Psoas muscle (tissue), 8 donors: ENCODE results near the gene HYDIN. TPM values are rescaled to one million over a fixed set of nuclear protein-coding genes. Genes with fewer than 3 reads are reported as not detected.

Experiments
- ATAC-seq, 4 donors: fragments of 200-7000 bp; cut with Tn5 transposase; one replicate each; pipeline ENCODE4 v1.9.1; 2020; ENCODE audit warnings: moderate library complexity in 3 of 4, mild to moderate bottlenecking in 2 of 4
- DNase-seq, 2 donors: peaks; one replicate each; pipeline ENCODE4 v3.0.0-alpha.2; 2020
- H3K27ac ChIP-seq: fragments of 200-600 bp; one replicate; pipeline ENCODE4 v1.8.0; 2022
- H3K27me3 ChIP-seq, 3 donors: fragments of 200-600 bp in 1 of 3; one replicate each; pipeline versions ENCODE4 v1.6.1 to v1.8.0; 2013 to 2022; ENCODE audit warnings: low read length in 2 of 3, mild to moderate bottlenecking in 2 of 3, moderate library complexity in 1 of 3; ENCODE audit not compliant: insufficient read depth in 3 of 3
- H3K36me3 ChIP-seq, 2 donors: fragments of 200-600 bp in 1 of 2; one replicate each; pipeline versions ENCODE4 v1.6.1 to v1.8.0; 2013 to 2022; ENCODE audit warnings: low read depth in 1 of 2, mild to moderate bottlenecking in 1 of 2, moderate library complexity in 1 of 2; ENCODE audit not compliant: insufficient read depth in 1 of 2
- H3K4me1 ChIP-seq: fragments of 200-600 bp; one replicate; pipeline ENCODE4 v1.8.0; 2022
- H3K4me3 ChIP-seq: fragments of 200-600 bp; one replicate; pipeline ENCODE4 v1.8.0; 2022; ENCODE audit warnings: mild to moderate bottlenecking
- H3K9me3 ChIP-seq: fragments of 200-600 bp; one replicate; pipeline ENCODE4 v1.8.0; 2022
- CTCF ChIP-seq: fragments of 200-600 bp; IDR thresholded peaks from one replicate; pipeline ENCODE4 v1.8.0; 2022; ENCODE audit warnings: antibody characterized with exemption
- WGBS, 3 donors: extraction: QIAGEN DNeasy Blood & Tissue Kit; methylation state at CpG; one replicate each; pipeline versions ENCODE4 v1.1.6 to v1.1.7; 2013; 5-methylcytosine and 5-hydroxymethylcytosine counted together
- intact Hi-C, 2 donors: fragments of 100-400 bp; cut with DNase I; formaldehyde crosslinking; loops; one replicate each; pipeline versions ENCODE4 v1.11.0 to v1.14.2; 2022
- polyA plus RNA-seq, 3 donors: library from polyadenylated mRNA; stranded (reverse); fragments of 200-250 nt; gene quantifications; one replicate each; pipeline ENCODE4 v1.2.3, GENCODE V29; 2013
- total RNA-seq, 4 donors: library from RNA; stranded (reverse); fragmentation: NEBNext Ultra II Directional in 2 of 4; extraction: Animal tissue kit (Norgen Biotek cat#: 25700) in 2 of 4; gene quantifications; one replicate each; pipeline versions ENCODE4 v1.2.1 to v1.2.4, GENCODE V29; 2021 to 2023
- donor health status: healthy with polysubstance abuse.
- donor health status: DM: no; HTN: no; CAD: no; lungs with moderate emphysema.
- donor health status: Bipolar disorder and iron deficiency.
- donor health status: healthy.
- donor health status: DM: yes; HTN: yes; CAD: no.
- donor health status: DM: no; HTN: no; CAD: no.
- donor health status: DM: no; HTN: no; CAD: no.
- donor health status: DM: yes; HTN: yes; CAD: no.

The HYDIN gene
- total and polyA plus RNA-seq, 7 donors = 0.16 to 0.85 (median 0.29) TPM; not detected in 3

- H3K4me1 ChIP-seq = peaks cover 10% of the 10 kb centered on the region
- no peak overlapping the region for H3K4me3 ChIP-seq
- no peaks in the 10 kb centered on the region for H3K36me3 ChIP-seq
- DNase-seq (no peak), ATAC-seq (no peak)
- peaks cover 0 to 23% (median 2%) of the 10 kb centered on the region in 3 donors for H3K27me3 ChIP-seq
- TF ChIP-seq CTCF = no peak
- 55 to 65% (median 58%) methylated on average over 8 of the region's 8 CpGs for WGBS, 3 donors
- no peak overlapping the region for H3K27ac ChIP-seq
- intact Hi-C loops = no loop called here
- no peaks in the 10 kb centered on the region for H3K9me3 ChIP-seq
Measured at GRCh38 chr16:70804153-70804733, 426.3 kb downstream of the HYDIN start.

- intact Hi-C loops = no loop called here
- Histone ChIP-seq H3K4me3 (no peak overlapping the region), H3K4me1 (peaks cover 10% of the 10 kb centered on the region), H3K27me3 (peaks cover 0 to 14% (median 2%) of the 10 kb centered on the region in 3 donors), H3K27ac (no peak overlapping the region), H3K36me3 (no peaks in the 10 kb centered on the region), H3K9me3 (no peaks in the 10 kb centered on the region)
- no peak for DNase-seq
- TF ChIP-seq CTCF = no peak
- ATAC-seq = no peak
Measured at GRCh38 chr16:70803319-70803718, 427.2 kb downstream of the HYDIN start.

GRCh38 chr16:70801611-70802010 is 428.9 kb downstream of the HYDIN start:
- TF ChIP-seq CTCF = no peak
- WGBS, 3 donors = 27 to 41% (median 28%) methylated on average over 3 of the region's 3 CpGs
- intact Hi-C loops = no loop called here
- Histone ChIP-seq H3K27me3 (peaks cover 0 to 4% (median 2%) of the 10 kb centered on the region in 3 donors), H3K4me3 (peak overlapping the region; percentile 92), H3K4me1 (peaks cover 10% of the 10 kb centered on the region), H3K36me3 (no peaks in the 10 kb centered on the region), H3K9me3 (no peaks in the 10 kb centered on the region), H3K27ac (no peak overlapping the region)
- DNase-seq = no peak
- ATAC-seq = no peak

- H3K36me3 ChIP-seq = no peaks in the 10 kb centered on the region
- H3K9me3 ChIP-seq = no peaks in the 10 kb centered on the region
- H3K27me3 ChIP-seq = peaks cover 0 to 2% (median 0%) of the 10 kb centered on the region in 3 donors
- no peak for TF ChIP-seq CTCF
- peak within 1 kb of the TSS; percentile 92 for H3K4me3 ChIP-seq
- 1% methylated on average over 55 to 64 of the region's 64 CpGs for WGBS, 3 donors
- intact Hi-C loops = no loop called here
- H3K4me1 ChIP-seq = peaks cover 10% of the 10 kb centered on the region
- peak; percentile 89 to 94 for DNase-seq
- peak within 1 kb of the TSS; percentile 70 for H3K27ac ChIP-seq
- ATAC-seq = peak; percentile 99 to 100 (median 100)
Measured at GRCh38 chr16:70800781-70801480, 429.6 kb downstream of the HYDIN start, which contains the start of gene VAC14. Gene VAC14, minus strand, starts transcription at chr16:70801158. Its CDS starts 258 bp downstream, at chr16:70800900.
